WTC11 (cell line): Measurements from ENCODE around the gene DACT1. TPM values are rescaled to one million over a fixed set of nuclear protein-coding genes. Genes with fewer than 3 reads are reported as not detected.

ENCODE experiments used
- ATAC-seq: fragments of 200-7000 bp; cut with Tn5 transposase; 2 replicates; pipeline ENCODE4 v1.10.0; 2021; ENCODE audit warnings: mild to moderate bottlenecking, moderate library complexity
- CTCF ChIA-PET: fragments of 300-600 bp; sonication (Branson Sonifier 250); formaldehyde crosslinking; loops from one replicate; lab custom pipeline; 2021; ENCODE audit warnings: antibody characterized with exemption; lab: Charles Lee
- POLR2A ChIA-PET: fragments of 350-600 bp; sonication (Branson Sonifier 250); formaldehyde crosslinking; loops from one replicate; lab custom pipeline; 2021; ENCODE audit warnings: antibody characterized with exemption; lab: Charles Lee
- DNase-seq: peaks from one replicate; pipeline ENCODE4 v3.0.0; 2021; ENCODE audit warnings: low spot score
- H3K27ac Mint-ChIP-seq: 2 replicates; pipeline ENCODE4 v1.8.0; 2021; ENCODE audit warnings: mixed read lengths
- H3K27me3 Mint-ChIP-seq: 2 replicates; pipeline ENCODE4 v1.8.0; 2021; ENCODE audit warnings: low read depth, mild to moderate bottlenecking, moderate library complexity, mixed read lengths
- H3K36me3 Mint-ChIP-seq: 2 replicates; pipeline ENCODE4 v1.8.0; 2021; ENCODE audit warnings: mixed read lengths
- H3K4me1 Mint-ChIP-seq: 2 replicates; pipeline ENCODE4 v1.8.0; 2022; ENCODE audit warnings: mixed read lengths
- H3K4me3 Mint-ChIP-seq: 2 replicates; pipeline ENCODE4 v1.8.0; 2021; ENCODE audit warnings: mild to moderate bottlenecking, moderate library complexity, mixed read lengths
- H3K9me3 Mint-ChIP-seq: 2 replicates; pipeline ENCODE4 v1.8.0; 2021; ENCODE audit warnings: mixed read lengths
- CREM ChIP-seq: sonication (generic); formaldehyde crosslinking; IDR thresholded peaks from 2 replicates; pipeline ENCODE4 v1.8.1; 2022; ENCODE audit warnings: mild to moderate bottlenecking, missing genetic modification reagents, moderate library complexity
- E2F1 ChIP-seq: sonication (generic); formaldehyde crosslinking; IDR thresholded peaks from 2 replicates; pipeline ENCODE4 v1.8.0; 2022; ENCODE audit warnings: mild to moderate bottlenecking, missing genetic modification reagents
- EMX1 ChIP-seq: fragments of 250-450 bp; sonication (Bioruptor Pico); IDR thresholded peaks from 2 replicates; pipeline ENCODE4 v1.8.0; 2021; ENCODE audit warnings: mild to moderate bottlenecking
- ETV6 ChIP-seq: sonication (generic); formaldehyde crosslinking; IDR thresholded peaks from 2 replicates; pipeline ENCODE4 v1.8.1; 2022; ENCODE audit warnings: mild to moderate bottlenecking, missing genetic modification reagents
- FOXP1 ChIP-seq: sonication (generic); formaldehyde crosslinking; IDR thresholded peaks from 2 replicates; pipeline ENCODE4 v1.8.0; 2022; ENCODE audit warnings: missing genetic modification reagents, mild to moderate bottlenecking, moderate library complexity, borderline replicate concordance
- HMGXB4 ChIP-seq: sonication (generic); formaldehyde crosslinking; IDR thresholded peaks from 2 replicates; pipeline ENCODE4 v1.8.1; 2023; ENCODE audit warnings: mild to moderate bottlenecking, moderate library complexity, missing genetic modification reagents
- MLX ChIP-seq: sonication (generic); formaldehyde crosslinking; IDR thresholded peaks from 2 replicates; pipeline ENCODE4 v1.8.1; 2023; ENCODE audit warnings: mild to moderate bottlenecking, missing genetic modification reagents, moderate library complexity
- MXD4 ChIP-seq: fragments of 250-450 bp; sonication (Bioruptor Pico); IDR thresholded peaks from 2 replicates; pipeline ENCODE4 v1.8.0; 2021; ENCODE audit warnings: mild to moderate bottlenecking, moderate library complexity, borderline replicate concordance
- NFE2L1 ChIP-seq: sonication (generic); formaldehyde crosslinking; IDR thresholded peaks from 2 replicates; pipeline ENCODE4 v1.8.1; 2023; ENCODE audit warnings: missing genetic modification reagents
- RORB ChIP-seq: fragments of 250-450 bp; sonication (Bioruptor Pico); IDR thresholded peaks from 2 replicates; pipeline ENCODE4 v1.9.0; 2021; ENCODE audit warnings: mild to moderate bottlenecking
- SMAD4 ChIP-seq: sonication (generic); formaldehyde crosslinking; IDR thresholded peaks from 2 replicates; pipeline ENCODE4 v1.8.0; 2022; ENCODE audit warnings: mild to moderate bottlenecking, missing genetic modification reagents
- STAT6 ChIP-seq: sonication (generic); formaldehyde crosslinking; conservative IDR thresholded peaks from 2 replicates; pipeline ENCODE4 v1.8.1; 2023; ENCODE audit warnings: mild to moderate bottlenecking, low read depth, missing genetic modification reagents, moderate library complexity
- ZBTB21 ChIP-seq: sonication (generic); formaldehyde crosslinking; IDR thresholded peaks from 2 replicates; pipeline ENCODE4 v1.8.1; 2023; ENCODE audit warnings: mild to moderate bottlenecking, missing genetic modification reagents, borderline replicate concordance
- ZBTB43 ChIP-seq: sonication (generic); formaldehyde crosslinking; IDR thresholded peaks from 2 replicates; pipeline ENCODE4 v1.8.1; 2023; ENCODE audit warnings: mild to moderate bottlenecking, missing genetic modification reagents
- ZNF121 ChIP-seq: sonication (generic); formaldehyde crosslinking; IDR thresholded peaks from 2 replicates; pipeline ENCODE4 v1.8.0; 2023; ENCODE audit warnings: missing genetic modification reagents
- ZNF219 ChIP-seq: sonication (generic); formaldehyde crosslinking; IDR thresholded peaks from 2 replicates; pipeline ENCODE4 v1.8.0; 2023; ENCODE audit warnings: missing genetic modification reagents, mild to moderate bottlenecking, borderline replicate concordance
- ZNF416 ChIP-seq: fragments of 250-450 bp; sonication (Bioruptor Pico); IDR thresholded peaks from 2 replicates; pipeline ENCODE4 v1.9.0; 2021; ENCODE audit warnings: mild to moderate bottlenecking, inconsistent platforms
- total RNA-seq: library from RNA; stranded (reverse); gene quantifications from 3 replicates; pipeline ENCODE4 v1.2.3, GENCODE V29; 2021

Gene DACT1
- total RNA-seq, 1 experiment from 2014 or later, result 21.2 TPM

- Mint-ChIP-seq H3K4me1 (peaks cover 29% of the 10 kb centered on the region), H3K36me3 (no peaks in the 10 kb centered on the region), H3K9me3 (no peaks in the 10 kb centered on the region), H3K27ac (no peak overlapping the region), H3K27me3 (no peaks in the 10 kb centered on the region; the same call in 1 of the 2 replicates), H3K4me3 (no peak overlapping the region)
- no peak for TF ChIP-seq ZNF416 (CRISPR knock-in tag)
- TF ChIP-seq MLX (CRISPR knock-in tag), result no peak
- TF ChIP-seq ZNF121, result 0 out of 2 replicates have a peak, but pooled peaks have one; percentile 5
- TF ChIP-seq STAT6 (CRISPR knock-in tag), result no peak
- no peak for TF ChIP-seq E2F1 (CRISPR knock-in tag)
- TF ChIP-seq ETV6 (CRISPR knock-in tag), result no peak
- CTCF ChIA-PET, result interaction anchor here (0.9 to 1.3 kb wide), 2 partner anchors 33 to 106 kb away, joined by 3 to 5 read pairs; no protein-coding TSS in a partner anchor
- POLR2A ChIA-PET, result interaction anchor here (0.5 to 0.7 kb wide), 2 partner anchors 26 to 110 kb away, joined by 5 to 9 read pairs; no protein-coding TSS in a partner anchor
- peak; percentile 38 for ATAC-seq
- no peak for DNase-seq
Observed at GRCh38 chr14:58607131-58607951, 30.4 kb upstream of the DACT1 start.

- no peak overlapping the region for H3K27ac Mint-ChIP-seq
- ChIA-PET CTCF (interaction anchor here (1.3 kb wide), 1 partner anchor 106 kb away, joined by 3 read pairs; no protein-coding TSS in a partner anchor), POLR2A (no interaction called here)
- ATAC-seq, result no peak
- H3K36me3 Mint-ChIP-seq, result no peaks in the 10 kb centered on the region
- H3K27me3 Mint-ChIP-seq, result no peaks in the 10 kb centered on the region
- peaks cover 29% of the 10 kb centered on the region for H3K4me1 Mint-ChIP-seq
- H3K9me3 Mint-ChIP-seq, result no peaks in the 10 kb centered on the region
- TF ChIP-seq HMGXB4 (no peak), EMX1 (CRISPR knock-in tag) (no peak), RORB (CRISPR knock-in tag) (no peak), FOXP1 (CRISPR knock-in tag) (no peak)
- no peak overlapping the region for H3K4me3 Mint-ChIP-seq
- DNase-seq, result no peak
Observed at GRCh38 chr14:58607952-58608317, 29.8 kb upstream of the DACT1 start.

GRCh38 chr14:58617619-58618018 is 20.1 kb upstream of the DACT1 start:
- Mint-ChIP-seq H3K27ac (no peak overlapping the region), H3K4me3 (no peak overlapping the region), H3K27me3 (no peaks in the 10 kb centered on the region), H3K4me1 (peaks cover 37% of the 10 kb centered on the region), H3K9me3 (no peaks in the 10 kb centered on the region), H3K36me3 (no peaks in the 10 kb centered on the region)
- DNase-seq, result no peak
- TF ChIP-seq ZBTB43 (CRISPR knock-in tag) (no peak), SMAD4 (CRISPR knock-in tag) (no peak), ZBTB21 (no peak), NFE2L1 (CRISPR knock-in tag) (no peak), ZNF219 (no peak), CREM (CRISPR knock-in tag) (no peak), MXD4 (CRISPR knock-in tag) (no peak)
- ChIA-PET CTCF (no interaction called here), POLR2A (no interaction called here)
- no peak for ATAC-seq
